Esophagus muscularis mucosa (tissue), 4 donors: ENCODE results near the gene B2M.

Experiments used
- CTCF ChIP-seq, 3 experiments: fragments of 200-600 bp in 2 of 3; fragments of 450-650 bp in 1 of 3; sonication (generic) in 2 of 3; IDR thresholded peaks; one replicate each; pipeline ENCODE4 v1.5.1; 2017 to 2019; ENCODE audit warnings: antibody characterized with exemption in 3 of 3, mild to moderate bottlenecking in 2 of 3, moderate library complexity in 1 of 3
- EP300 ChIP-seq: sonication (generic); formaldehyde crosslinking; IDR thresholded peaks from one replicate; pipeline ENCODE4 v1.6.1; 2017; ENCODE audit warnings: antibody characterized with exemption
- POLR2A ChIP-seq: fragments of 450-650 bp; IDR thresholded peaks from one replicate; pipeline ENCODE4 v1.6.1; 2017; ENCODE audit warnings: antibody characterized with exemption, moderate library complexity, mild to moderate bottlenecking, low read depth
- POLR2AphosphoS5 ChIP-seq, 2 donors: sonication (generic); formaldehyde crosslinking; IDR thresholded peaks; one replicate each; pipeline ENCODE4 v1.6.1; 2017; ENCODE audit warnings: antibody characterized with exemption in 2 of 2

- TF ChIP-seq POLR2A (no peak), EP300 (no peak), CTCF (IDR thresholded peaks at IDR 0.05) (no peak), POLR2AphosphoS5 (IDR thresholded peaks at IDR 0.05) (no peak)
These were observed 42.0 kb downstream of the B2M start for GRCh38 chr15:44753345-44753744.
